Esophagus muscularis mucosa (tissue), 4 donors: ENCODE measurements around the gene FRMD5.

Experiments
- CTCF ChIP-seq, 3 experiments: fragments of 200-600 bp in 2 of 3; fragments of 450-650 bp in 1 of 3; sonication (generic) in 2 of 3; IDR thresholded peaks; one replicate each; pipeline ENCODE4 v1.5.1; 2017 to 2019; ENCODE audit warnings: antibody characterized with exemption in 3 of 3, mild to moderate bottlenecking in 2 of 3, moderate library complexity in 1 of 3
- EP300 ChIP-seq: sonication (generic); formaldehyde crosslinking; IDR thresholded peaks from one replicate; pipeline ENCODE4 v1.6.1; 2017; ENCODE audit warnings: antibody characterized with exemption
- POLR2A ChIP-seq: fragments of 450-650 bp; IDR thresholded peaks from one replicate; pipeline ENCODE4 v1.6.1; 2017; ENCODE audit warnings: antibody characterized with exemption, moderate library complexity, mild to moderate bottlenecking, low read depth
- POLR2AphosphoS5 ChIP-seq, 2 donors: sonication (generic); formaldehyde crosslinking; IDR thresholded peaks; one replicate each; pipeline ENCODE4 v1.6.1; 2017; ENCODE audit warnings: antibody characterized with exemption in 2 of 2

GRCh38 chr15:44034334-44034733, 160.7 kb downstream of the FRMD5 start:
- TF ChIP-seq CTCF (IDR thresholded peaks at IDR 0.05) (no peak), POLR2A (no peak), EP300 (no peak), POLR2AphosphoS5 (IDR thresholded peaks at IDR 0.05) (no peak)
